HepG2 (cell line): ENCODE measurements around the gene CTRL. TPM values are rescaled to one million over a fixed set of nuclear protein-coding genes. Genes with fewer than 3 reads are reported as not detected.

Experiments
- ATAC-seq: fragments of 200-7000 bp; cut with Tn5 transposase; 3 replicates; pipeline ENCODE4 v1.9.1; 2020; ENCODE audit warnings: mild to moderate bottlenecking, moderate library complexity
- BruUV-seq: library from RNA; stranded (reverse); fragments of 400-500 nt; replicated peaks from 2 replicates; lab custom pipeline; 2021; lab: Mats Ljungman, UMichigan
- CTCF ChIA-PET: fragments of 300-600 bp; formaldehyde crosslinking; extraction: SDS; loops from one replicate; lab custom pipeline; 2021; ENCODE audit warnings: low total read pairs, inconsistent platforms, low intra/inter-chr PET ratio; lab: Yijun Ruan, JAX
- POLR2A ChIA-PET: fragments of 350-600 bp; sonication (Branson Sonifier 250); formaldehyde crosslinking; loops from one replicate; lab custom pipeline; 2020; ENCODE audit warnings: antibody characterized with exemption, inconsistent platforms; lab: Yijun Ruan, JAX
- DNase-seq: peaks from one replicate; pipeline ENCODE4 v3.0.0-alpha.2; 2015; ENCODE audit warnings: low spot score
- FAIRE-seq: peaks from 3 replicates; lab custom pipeline; 2011; peaks lifted over from hg19 to GRCh38; lab: Jason Lieb, UNC
- H2AFZ ChIP-seq: one replicate; pipeline ENCODE4 v1.6.1; 2011; ENCODE audit warnings: low read length, inconsistent platforms
- H3K27ac ChIP-seq: fragments of 300-600 bp; 3 replicates; pipeline ENCODE4 v1.8.0; 2011; ENCODE audit warnings: mixed run types, mild to moderate bottlenecking, mixed read lengths, low read length, inconsistent platforms; ENCODE audit not compliant: insufficient read depth; ENCODE audit errors: extremely low read length
- H3K27me3 ChIP-seq, 2 experiments: fragments of 200-600 bp in 1 of 2; 2 replicates in 1 of 2; 3 replicates in 1 of 2; pipeline versions ENCODE4 v1.6.0 to v1.8.0; 2011; ENCODE audit warnings: low read length in 2 of 2, mild to moderate bottlenecking in 2 of 2, moderate library complexity in 2 of 2, inconsistent platforms in 1 of 2; ENCODE audit not compliant: insufficient read depth in 2 of 2, control insufficient read depth in 1 of 2
- H3K36me3 ChIP-seq, 2 experiments: fragments of 200-600 bp in 1 of 2; replicated peaks in 1 of 2; 2 replicates in 1 of 2; 3 replicates in 1 of 2; pipeline versions ENCODE4 v1.5.1 to v1.8.0; 2011; ENCODE audit warnings: low read length in 2 of 2, inconsistent platforms in 1 of 2; ENCODE audit not compliant: insufficient read depth in 2 of 2, control insufficient read depth in 1 of 2
- H3K4me1 ChIP-seq: 2 replicates; pipeline ENCODE4 v1.5.1; 2012; ENCODE audit warnings: low read length, inconsistent platforms; ENCODE audit not compliant: insufficient read depth
- H3K4me2 ChIP-seq: 2 replicates; pipeline ENCODE4 v1.6.0; 2011; ENCODE audit warnings: low read depth, low read length, inconsistent platforms
- H3K4me3 ChIP-seq, 3 experiments: fragments of 200-600 bp in 1 of 3; sonication (generic), shearing (Covaris generic) in 1 of 3; replicated peaks in 1 of 3; 2 replicates each; pipeline ENCODE4 v1.5.1; 2011 to 2016; ENCODE audit warnings: low read length in 3 of 3, inconsistent platforms in 2 of 3, low read depth in 2 of 3, mild to moderate bottlenecking in 2 of 3, control low read depth in 1 of 3, mixed read lengths in 1 of 3; ENCODE audit not compliant: insufficient read depth in 1 of 3
- H3K79me2 ChIP-seq: one replicate; pipeline ENCODE4 v1.6.1; 2011; ENCODE audit warnings: low read length, inconsistent platforms; ENCODE audit not compliant: insufficient read depth
- H3K9ac ChIP-seq: 2 replicates; pipeline ENCODE4 v1.6.0; 2011; ENCODE audit warnings: mild to moderate bottlenecking, low read depth, low read length, inconsistent platforms; ENCODE audit not compliant: insufficient read depth
- H3K9me3 ChIP-seq: 2 replicates; pipeline ENCODE4 v1.5.1; 2012; ENCODE audit warnings: mild to moderate bottlenecking, low read length
- H4K20me1 ChIP-seq: 2 replicates; pipeline ENCODE4 v1.6.0; 2011; ENCODE audit warnings: inconsistent platforms, mild to moderate bottlenecking, low read length, moderate library complexity; ENCODE audit not compliant: insufficient read depth
- ADNP ChIP-seq: sonication (generic); formaldehyde crosslinking; IDR thresholded peaks from 2 replicates; pipeline ENCODE4 v1.4.0; 2020; ENCODE audit warnings: missing genetic modification reagents
- ASH2L ChIP-seq: fragments of 300-600, 200-600 bp; sonication (generic); IDR thresholded peaks from 2 replicates; pipeline ENCODE4 v1.7.0; 2017; ENCODE audit warnings: low read depth, mild to moderate bottlenecking, moderate library complexity, mixed read lengths, low read length; ENCODE audit not compliant: insufficient read length
- CHD4 ChIP-seq: fragments of 200-600 bp; sonication (generic); IDR thresholded peaks from 2 replicates; pipeline ENCODE4 v1.7.0; 2017; ENCODE audit warnings: mild to moderate bottlenecking, low read length, borderline replicate concordance
- HIC2 ChIP-seq: sonication (generic); formaldehyde crosslinking; IDR thresholded peaks from 2 replicates; pipeline ENCODE4 v1.9.0; 2022; ENCODE audit warnings: low read depth, missing genetic modification reagents
- MYPOP ChIP-seq: sonication (generic); formaldehyde crosslinking; IDR thresholded peaks from 2 replicates; pipeline ENCODE4 v1.8.1; 2023; ENCODE audit warnings: mild to moderate bottlenecking, moderate library complexity, missing genetic modification reagents
- NR3C1 ChIP-seq: sonication (generic); formaldehyde crosslinking; IDR thresholded peaks from 2 replicates; pipeline ENCODE4 v1.4.0; 2020; ENCODE audit warnings: missing genetic modification reagents
- ZC3H13 ChIP-seq: sonication (generic); formaldehyde crosslinking; IDR thresholded peaks from 2 replicates; pipeline ENCODE4 v1.8.1; 2023; ENCODE audit warnings: mild to moderate bottlenecking, missing genetic modification reagents, moderate library complexity
- ZNF564 ChIP-seq: sonication (generic); formaldehyde crosslinking; IDR thresholded peaks from 2 replicates; pipeline ENCODE4 v1.8.1; 2023; ENCODE audit warnings: mild to moderate bottlenecking, missing genetic modification reagents
- ZNF607 ChIP-seq: sonication (generic); formaldehyde crosslinking; IDR thresholded peaks from 2 replicates; pipeline ENCODE4 v1.5.1; 2020; ENCODE audit warnings: missing genetic modification reagents, mild to moderate bottlenecking, borderline replicate concordance
- ZNF777 ChIP-seq: sonication (generic); formaldehyde crosslinking; IDR thresholded peaks from 2 replicates; pipeline ENCODE4 v1.4.0; 2020; ENCODE audit warnings: missing genetic modification reagents
- WGBS: methylation state at CpG from one replicate; pipeline ENCODE4 v1.1.6; 2017; ENCODE audit warnings: low lambda C conversion rate; 5-methylcytosine and 5-hydroxymethylcytosine counted together
- in situ Hi-C: cut with HindIII; loops from 2 replicates; pipeline ENCODE4 v1.10.0; 2017; ENCODE audit warnings: low pct_unique_long_range_greater_than_20kb; ENCODE audit not compliant: extremely low pct_ligation_motif_present
- intact Hi-C: fragments of 100-400 bp; cut with micrococcal nuclease; formaldehyde crosslinking; loops from one replicate; pipeline ENCODE4 v1.10.0; 2022; ENCODE audit not compliant: unreplicated experiment
- polyA plus RNA-seq, 8 experiments: library from polyadenylated mRNA; depleted of rRNA in 3 of 8; stranded (reverse) in 7 of 8; unstranded in 1 of 8; fragments of >200 nt; fragmentation: Illumina TruSeq in 4 of 8; extraction: Trizol in 4 of 8; gene quantifications; 2 replicates each; pipeline versions ENCODE4 v1.2.1 to v1.2.3, GENCODE V29; 2011 to 2016; ENCODE audit warnings: low read depth in 4 of 8, missing spikeins in 1 of 8, mixed read lengths in 1 of 8; ENCODE audit not compliant: insufficient read depth in 1 of 8
- total RNA-seq, 5 experiments: library from RNA; depleted of rRNA; stranded (reverse); fragments of >200 nt; fragmentation: Illumina TruSeq; extraction: Trizol; gene quantifications; 2 replicates each; pipeline ENCODE4 v1.2.3, GENCODE V29; 2016; ENCODE audit warnings: low read depth in 1 of 5
- TF ChIP-seq, protein P1 (sequence below): sonication (generic); formaldehyde crosslinking; IDR thresholded peaks from 2 replicates; pipeline ENCODE4 v1.4.0; 2020; ENCODE audit warnings: low read depth, mild to moderate bottlenecking, missing genetic modification reagents
- TF ChIP-seq, protein P2 (sequence below): IDR thresholded peaks from 2 replicates; pipeline ENCODE4 v1.6.1; 2016; ENCODE audit warnings: missing compliant biosample characterization, missing genetic modification reagents, borderline replicate concordance
- TF ChIP-seq, protein P3 (sequence below): sonication (generic); formaldehyde crosslinking; IDR thresholded peaks from 2 replicates; pipeline ENCODE4 v1.4.0; 2020; ENCODE audit warnings: missing genetic modification reagents

The CTRL gene
- total and polyA plus RNA-seq, 2 of the 13 experiments (the other 11 are each of a cell fraction or from before 2014, with no cell fraction given): 1.9 to 2.7 TPM

- intact Hi-C loops: loop anchor here (2.0 kb wide), 1 partner anchor 26 kb away; no protein-coding TSS in a partner anchor
- H3K4me2 ChIP-seq: peak within 1 kb of the TSS; percentile 92
- peak within 1 kb of the TSS; percentile 89 to 91 (median 90) for H3K4me3 ChIP-seq
- ChIA-PET POLR2A (interaction anchor here (0.7 to 12.9 kb wide), 8 partner anchors 9 to 72 kb away, joined by 4 to 226 read pairs (median 12); partner anchors contain the start of genes DDX28, DUS2, LCAT and PSMB10), CTCF (interaction anchor here (1.8 kb wide), 1 partner anchor 25 kb away, joined by 3 read pairs; no protein-coding TSS in a partner anchor)
- H2AFZ ChIP-seq: no peak within 1 kb of the TSS
- peak; percentile 73 for ATAC-seq
- H3K79me2 ChIP-seq: peaks cover 51% of the 10 kb centered on the region
- no peak for FAIRE-seq
- no peaks in the 10 kb centered on the region; a peak in 1 of 5 replicates for H3K27me3 ChIP-seq
- H3K4me1 ChIP-seq: peaks cover 57% of the 10 kb centered on the region
- H3K36me3 ChIP-seq: no peaks in the 10 kb centered on the region; a peak in 1 of 5 replicates
- in situ Hi-C loops: no loop called here
- TSS peak; percentile 67 for BruUV-seq
- peak within 1 kb of the TSS; percentile 92 for H3K27ac ChIP-seq
- peaks cover 11% of the 10 kb centered on the region for H4K20me1 ChIP-seq
- no peaks in the 10 kb centered on the region for H3K9me3 ChIP-seq
- peak within 1 kb of the TSS; percentile 97 for H3K9ac ChIP-seq
- WGBS: 0% methylated on average over 20 of the region's 78 CpGs
- DNase-seq: peak; percentile 86
- peak; percentile 85 for TF ChIP-seq ZC3H13 (CRISPR knock-in tag)
- TF ChIP-seq, protein P1, sequence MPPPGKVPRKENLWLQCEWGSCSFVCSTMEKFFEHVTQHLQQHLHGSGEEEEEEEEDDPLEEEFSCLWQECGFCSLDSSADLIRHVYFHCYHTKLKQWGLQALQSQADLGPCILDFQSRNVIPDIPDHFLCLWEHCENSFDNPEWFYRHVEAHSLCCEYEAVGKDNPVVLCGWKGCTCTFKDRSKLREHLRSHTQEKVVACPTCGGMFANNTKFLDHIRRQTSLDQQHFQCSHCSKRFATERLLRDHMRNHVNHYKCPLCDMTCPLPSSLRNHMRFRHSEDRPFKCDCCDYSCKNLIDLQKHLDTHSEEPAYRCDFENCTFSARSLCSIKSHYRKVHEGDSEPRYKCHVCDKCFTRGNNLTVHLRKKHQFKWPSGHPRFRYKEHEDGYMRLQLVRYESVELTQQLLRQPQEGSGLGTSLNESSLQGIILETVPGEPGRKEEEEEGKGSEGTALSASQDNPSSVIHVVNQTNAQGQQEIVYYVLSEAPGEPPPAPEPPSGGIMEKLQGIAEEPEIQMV (CRISPR knock-in tag): peak; percentile 42; the same call in 1 of the 2 replicates
- peak; percentile 94 for TF ChIP-seq ADNP
- TF ChIP-seq HIC2 (CRISPR knock-in tag): peak; percentile 60; the same call in 1 of the 2 replicates
- TF ChIP-seq NR3C1 (CRISPR knock-in tag): no peak
- TF ChIP-seq, protein P2, sequence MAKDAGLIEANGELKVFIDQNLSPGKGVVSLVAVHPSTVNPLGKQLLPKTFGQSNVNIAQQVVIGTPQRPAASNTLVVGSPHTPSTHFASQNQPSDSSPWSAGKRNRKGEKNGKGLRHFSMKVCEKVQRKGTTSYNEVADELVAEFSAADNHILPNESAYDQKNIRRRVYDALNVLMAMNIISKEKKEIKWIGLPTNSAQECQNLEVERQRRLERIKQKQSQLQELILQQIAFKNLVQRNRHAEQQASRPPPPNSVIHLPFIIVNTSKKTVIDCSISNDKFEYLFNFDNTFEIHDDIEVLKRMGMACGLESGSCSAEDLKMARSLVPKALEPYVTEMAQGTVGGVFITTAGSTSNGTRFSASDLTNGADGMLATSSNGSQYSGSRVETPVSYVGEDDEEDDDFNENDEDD (CRISPR knock-in tag): peak; percentile 94
- peak; percentile 83 for TF ChIP-seq ASH2L
- TF ChIP-seq CHD4: peak; percentile 80; the same call in 1 of the 2 replicates
- TF ChIP-seq ZNF777: peak; percentile 81
- peak; percentile 6 for TF ChIP-seq ZNF607
- TF ChIP-seq ZNF564 (CRISPR knock-in tag): peak; percentile 84; the same call in 1 of the 2 replicates
- TF ChIP-seq MYPOP (CRISPR knock-in tag): 0 out of 2 replicates have a peak, but pooled peaks have one; percentile 76
- TF ChIP-seq, protein P3, sequence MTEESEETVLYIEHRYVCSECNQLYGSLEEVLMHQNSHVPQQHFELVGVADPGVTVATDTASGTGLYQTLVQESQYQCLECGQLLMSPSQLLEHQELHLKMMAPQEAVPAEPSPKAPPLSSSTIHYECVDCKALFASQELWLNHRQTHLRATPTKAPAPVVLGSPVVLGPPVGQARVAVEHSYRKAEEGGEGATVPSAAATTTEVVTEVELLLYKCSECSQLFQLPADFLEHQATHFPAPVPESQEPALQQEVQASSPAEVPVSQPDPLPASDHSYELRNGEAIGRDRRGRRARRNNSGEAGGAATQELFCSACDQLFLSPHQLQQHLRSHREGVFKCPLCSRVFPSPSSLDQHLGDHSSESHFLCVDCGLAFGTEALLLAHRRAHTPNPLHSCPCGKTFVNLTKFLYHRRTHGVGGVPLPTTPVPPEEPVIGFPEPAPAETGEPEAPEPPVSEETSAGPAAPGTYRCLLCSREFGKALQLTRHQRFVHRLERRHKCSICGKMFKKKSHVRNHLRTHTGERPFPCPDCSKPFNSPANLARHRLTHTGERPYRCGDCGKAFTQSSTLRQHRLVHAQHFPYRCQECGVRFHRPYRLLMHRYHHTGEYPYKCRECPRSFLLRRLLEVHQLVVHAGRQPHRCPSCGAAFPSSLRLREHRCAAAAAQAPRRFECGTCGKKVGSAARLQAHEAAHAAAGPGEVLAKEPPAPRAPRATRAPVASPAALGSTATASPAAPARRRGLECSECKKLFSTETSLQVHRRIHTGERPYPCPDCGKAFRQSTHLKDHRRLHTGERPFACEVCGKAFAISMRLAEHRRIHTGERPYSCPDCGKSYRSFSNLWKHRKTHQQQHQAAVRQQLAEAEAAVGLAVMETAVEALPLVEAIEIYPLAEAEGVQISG (CRISPR knock-in tag): peak; percentile 62
Observed at GRCh38 chr16:67968400-67969253, 37.0 kb upstream of the CTRL start, which contains the start of gene SLC12A4. Gene SLC12A4 (minus strand): TSS chr16:67968637. CDS start chr16:67968553, 84 bp downstream.
